LHCN-M2 (cell line): ENCODE data around the gene PRR15. TPM values are rescaled to one million over a fixed set of nuclear protein-coding genes. Genes with fewer than 3 reads are reported as not detected.
"Not testable (repeated sequence)": the region's sequence is repeated elsewhere in the genome, so short reads cannot be mapped to it uniquely, and the experiment has no call there.

ENCODE experiments used
- DNase-seq: peaks from one replicate; pipeline ENCODE4 v3.0.0-alpha.2; 2012; ENCODE audit warnings: low read depth
- polyA plus RNA-seq: library from polyadenylated mRNA; unstranded; fragments of >200 nt; gene quantifications from one replicate; pipeline ENCODE4 v1.2.1, GENCODE V29; 2012; ENCODE audit warnings: missing spikeins
- total RNA-seq: library from RNA; depleted of rRNA; stranded (reverse); fragments of >200 nt; gene quantifications from 2 replicates; pipeline ENCODE4 v1.2.3, GENCODE V29; 2014; rRNA removed

The PRR15 gene, protein sequence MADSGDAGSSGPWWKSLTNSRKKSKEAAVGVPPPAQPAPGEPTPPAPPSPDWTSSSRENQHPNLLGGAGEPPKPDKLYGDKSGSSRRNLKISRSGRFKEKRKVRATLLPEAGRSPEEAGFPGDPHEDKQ
- not detected in 2 replicates for total RNA-seq
- 0.17 TPM for polyA plus RNA-seq

- DNase-seq, result no peak
Measured at GRCh38 chr7:29563590-29564495, at the start of gene PRR15. PRR15 (plus strand) TSS chr7:29563835; CDS start chr7:29566330, 2,495 bp downstream.

GRCh38 chr7:29516491-29516890 is 47.1 kb upstream of the PRR15 start:
- no peak for DNase-seq

- DNase-seq, result no peak
Measured at GRCh38 chr7:29518616-29519015, 45.0 kb upstream of the PRR15 start.

DNA sequence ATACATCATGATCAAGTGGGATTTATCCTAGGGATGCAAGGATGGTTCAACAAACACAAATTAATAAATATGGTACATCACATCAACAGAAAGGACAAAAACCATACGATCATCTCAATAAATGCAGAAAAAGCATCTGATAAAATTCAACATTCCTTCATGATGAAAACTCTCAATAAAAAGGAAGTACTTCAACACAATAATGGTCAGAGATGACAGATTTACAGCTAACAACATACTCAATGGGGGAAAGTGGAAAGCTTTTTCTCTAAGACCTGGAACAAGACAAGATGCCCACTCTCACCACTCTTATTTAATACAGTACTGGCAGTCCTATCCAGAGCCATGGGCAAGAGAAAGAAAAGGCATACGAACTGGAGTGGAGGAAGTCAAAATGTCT is 39.9 kb upstream of the PRR15 start:
- DNase-seq, result no peak

DNA sequence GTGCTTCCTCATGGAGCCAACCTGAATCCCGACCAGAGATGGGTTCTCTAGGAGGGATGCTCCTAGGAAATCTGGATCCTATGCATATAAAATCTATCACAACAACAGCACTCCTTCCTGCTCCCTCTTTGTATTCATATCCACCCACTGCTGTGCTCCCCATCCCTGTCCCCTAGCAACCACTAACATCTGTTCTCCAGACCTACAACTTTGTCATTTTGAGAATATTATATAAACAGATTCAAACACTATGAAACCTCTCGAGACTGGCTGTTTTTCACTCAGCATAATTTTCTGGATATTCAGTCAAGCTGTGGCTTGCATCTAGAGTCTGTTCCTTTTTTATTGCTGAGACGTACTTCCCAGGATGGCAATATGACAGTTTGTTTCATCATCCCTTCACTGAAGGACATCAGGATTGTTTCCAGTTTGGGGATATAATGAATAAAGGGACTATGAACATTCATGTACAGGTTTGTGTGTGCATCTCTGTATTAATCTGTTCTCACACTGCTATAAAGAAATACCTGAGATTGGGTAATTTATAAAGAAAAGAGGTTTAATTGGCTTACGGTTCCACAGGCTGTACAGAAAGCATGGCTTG is 36.0 kb upstream of the PRR15 start:
- DNase-seq, result no peak

- DNase-seq, result not testable (repeated sequence)
Measured at GRCh38 chr7:29528526-29528925, 35.1 kb upstream of the PRR15 start.

DNA sequence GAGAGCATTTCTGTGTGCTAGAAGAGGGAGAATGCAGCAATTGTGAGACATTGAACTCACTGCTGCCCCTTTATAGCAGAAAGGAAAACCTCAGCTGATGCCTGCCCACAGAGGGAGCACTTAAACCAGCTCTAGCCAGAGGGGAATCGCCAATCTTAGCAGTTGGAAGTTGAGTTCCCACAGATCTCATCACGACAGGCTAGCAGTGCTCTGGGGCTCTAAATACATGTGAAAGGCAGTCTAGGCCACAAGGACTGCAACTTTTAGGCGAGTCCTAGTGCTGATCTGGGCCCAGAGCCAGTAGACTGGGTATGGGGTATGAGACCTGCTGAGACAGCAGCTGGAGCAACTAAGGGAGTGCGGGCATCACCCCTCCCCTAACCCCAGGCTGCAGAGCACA is 25.2 kb upstream of the PRR15 start:
- DNase-seq, result no peak

DNA sequence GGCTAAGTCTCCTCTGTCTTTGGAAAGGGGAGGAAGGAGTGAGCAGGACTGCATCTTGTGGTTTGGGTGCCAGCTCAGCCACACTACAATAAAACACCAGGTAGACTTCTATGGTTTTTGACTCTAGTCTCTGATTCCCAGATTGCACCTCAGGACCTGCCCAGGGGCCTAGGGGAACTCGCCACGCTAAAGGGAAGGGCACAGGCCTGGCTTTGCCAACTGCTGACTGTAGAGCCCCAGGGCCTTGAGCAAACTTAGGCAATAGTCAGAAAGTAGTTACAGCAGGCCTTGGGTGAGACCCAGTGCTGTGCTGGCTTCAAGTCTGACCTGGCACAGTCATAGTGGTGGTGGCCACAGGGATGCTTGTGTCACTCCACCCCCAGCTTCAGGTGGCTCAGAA is 24.2 kb upstream of the PRR15 start:
- DNase-seq, result no peak

- DNase-seq, result no peak
Measured at GRCh38 chr7:29547421-29547820, 16.2 kb upstream of the PRR15 start.

- no peak for DNase-seq
Measured at GRCh38 chr7:29548823-29549222, 14.8 kb upstream of the PRR15 start.

DNA sequence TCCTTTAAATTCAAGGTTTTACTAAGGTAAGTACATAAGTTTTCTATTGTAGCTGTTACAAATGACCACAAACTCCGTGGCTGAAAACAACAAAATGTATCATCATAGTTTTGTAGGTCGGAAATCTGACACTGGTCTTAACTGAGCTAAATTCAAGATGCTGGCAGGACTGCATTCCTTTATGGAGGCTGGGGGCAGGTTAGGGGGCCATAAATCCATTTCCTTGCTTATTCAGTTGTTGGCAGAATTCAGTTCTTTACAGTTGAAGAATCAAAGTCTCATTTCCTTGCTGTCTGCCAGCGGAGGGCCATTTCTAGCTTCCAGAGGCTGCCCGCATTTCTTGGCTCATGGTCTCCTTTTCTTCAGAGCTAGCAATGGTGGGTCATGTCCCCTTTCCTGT is 11.2 kb upstream of the PRR15 start:
- DNase-seq, result no peak

DNA sequence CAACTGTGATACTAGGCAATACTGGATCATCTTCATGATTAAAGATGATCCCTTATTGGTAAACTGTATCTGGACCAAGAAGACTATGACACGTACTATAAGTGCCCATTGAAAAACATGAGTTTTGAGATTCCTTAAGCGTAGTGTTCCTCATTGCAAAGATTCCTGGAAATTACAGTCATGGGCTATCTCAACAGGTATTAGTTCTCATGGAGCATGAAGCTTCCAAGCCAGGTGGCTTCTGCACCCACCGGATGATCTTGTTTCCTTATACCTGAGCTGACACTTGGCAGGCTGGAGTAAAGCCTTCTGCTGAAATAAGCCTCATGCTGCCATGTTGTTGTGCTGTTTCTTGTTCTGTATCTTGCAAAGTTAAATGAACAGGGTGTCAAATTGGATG is 8.6 kb upstream of the PRR15 start:
- DNase-seq, result no peak

DNA sequence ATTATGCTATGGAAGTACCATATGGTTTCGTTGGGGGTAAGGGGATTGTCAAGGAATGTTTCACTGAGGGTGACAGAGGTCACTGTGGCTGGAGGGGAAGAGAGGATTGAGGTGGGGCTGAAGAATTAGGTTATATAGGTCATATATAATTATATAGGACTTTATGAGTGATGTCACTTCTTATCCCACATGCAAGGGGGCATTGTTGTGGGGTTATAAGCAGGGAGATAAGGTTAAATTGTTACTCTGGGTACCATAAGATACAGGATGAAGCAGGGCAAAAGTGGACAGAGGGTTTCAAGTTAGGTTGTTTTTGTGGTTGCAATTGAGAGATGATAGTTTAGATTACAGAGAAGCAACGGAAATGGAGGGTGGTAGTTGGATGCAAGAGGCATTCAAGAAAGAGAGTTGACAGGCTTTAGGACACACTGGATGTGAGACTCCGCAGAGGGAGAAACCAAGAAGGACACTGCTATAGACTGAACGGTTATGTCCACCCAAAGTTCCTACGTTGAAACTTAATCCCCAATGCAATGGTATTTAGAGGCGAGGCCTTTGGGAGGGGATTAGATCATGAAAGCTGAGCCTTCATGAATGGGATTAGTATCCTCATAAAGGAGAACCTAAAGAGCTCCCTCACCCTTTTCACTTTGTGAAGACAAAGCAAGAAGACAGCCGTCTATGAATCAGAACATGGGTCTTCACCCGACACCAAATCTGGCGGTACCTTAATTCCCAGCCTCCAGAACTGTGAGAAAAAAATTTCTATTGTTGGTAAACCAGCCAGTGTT is 7.0 kb upstream of the PRR15 start:
- DNase-seq, result no peak

DNA sequence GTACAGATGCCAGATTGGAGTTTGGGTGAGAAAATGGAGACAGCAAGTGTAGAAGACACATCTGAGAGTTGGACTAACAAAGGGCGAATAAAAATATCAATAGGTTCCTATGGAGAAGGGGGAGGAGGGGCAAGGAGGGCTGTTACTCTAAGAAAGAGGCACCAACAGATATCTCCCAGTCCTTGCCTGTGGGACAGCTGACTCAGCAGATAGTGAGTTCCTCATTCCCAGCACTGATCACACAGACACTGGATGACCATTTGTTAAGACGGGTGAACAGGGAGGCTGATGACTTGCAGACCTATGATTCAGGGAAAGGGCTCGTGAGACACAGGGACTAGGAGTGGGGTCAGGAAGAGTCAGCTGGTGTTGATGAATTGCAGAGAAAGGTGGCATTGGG is 5.7 kb upstream of the PRR15 start:
- peak; percentile 16 for DNase-seq

- no peak for DNase-seq
Measured at GRCh38 chr7:29561271-29561670, 2.4 kb upstream of the PRR15 start.

GRCh38 chr7:29562307-29562706 is 1.3 kb upstream of the PRR15 start:
- no peak for DNase-seq

DNA sequence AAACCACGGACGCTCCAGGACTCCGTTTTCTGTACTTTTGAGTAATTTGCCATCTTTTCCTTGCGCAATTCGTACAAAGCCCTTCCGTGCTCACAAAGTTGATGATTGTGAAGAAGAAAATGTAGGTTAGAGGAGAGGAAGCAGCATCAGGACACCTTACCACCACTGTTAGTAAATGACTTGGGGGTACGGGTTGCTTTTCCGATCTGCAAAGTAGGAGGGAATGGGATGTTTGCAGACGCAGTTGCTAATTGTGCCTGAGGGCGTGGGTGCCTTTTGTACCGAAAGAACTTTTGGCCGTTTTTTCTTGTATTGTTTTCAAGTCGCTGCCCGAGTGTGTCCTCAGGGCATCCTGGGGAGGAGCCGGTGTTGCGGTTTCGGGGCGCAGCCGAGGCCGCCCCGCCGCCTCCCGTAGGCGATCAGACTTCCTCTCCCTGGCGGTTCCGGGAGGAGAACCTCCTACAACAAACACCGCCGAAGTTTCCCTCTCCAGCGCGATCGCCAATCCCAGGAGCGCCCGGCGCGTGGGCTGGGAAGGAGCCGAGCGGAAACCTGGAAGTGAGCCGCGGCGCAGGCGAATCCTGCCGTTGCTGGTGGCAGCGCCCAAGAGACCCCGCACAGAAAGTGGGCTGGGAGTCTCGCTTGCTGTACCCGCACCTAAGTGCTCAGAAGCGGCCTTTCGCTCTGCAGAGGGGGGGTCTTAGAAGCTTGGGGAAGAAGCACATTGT is 1.0 kb downstream of the PRR15 start:
- peak; percentile 41 for DNase-seq

DNA sequence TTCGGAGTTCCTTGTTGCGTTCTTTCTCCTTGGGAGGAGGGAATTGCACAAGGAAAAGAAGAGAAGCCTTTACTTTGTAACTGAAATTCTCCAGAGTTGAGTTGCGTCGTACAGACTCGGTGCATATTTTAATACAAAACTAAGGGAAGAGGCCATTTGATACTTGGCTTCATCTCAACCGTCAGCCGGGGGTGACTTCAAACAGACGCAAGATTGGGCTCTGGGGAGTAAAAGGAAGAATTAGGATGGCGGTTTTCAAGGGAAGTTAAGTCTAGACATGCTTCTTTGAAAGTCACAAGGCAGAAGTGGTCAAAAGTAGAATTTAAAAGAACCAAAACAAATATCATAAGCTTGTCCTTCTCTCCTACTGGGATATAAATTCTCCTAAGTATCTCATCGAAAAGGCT is 1.6 kb downstream of the PRR15 start:
- DNase-seq, result no peak

DNA sequence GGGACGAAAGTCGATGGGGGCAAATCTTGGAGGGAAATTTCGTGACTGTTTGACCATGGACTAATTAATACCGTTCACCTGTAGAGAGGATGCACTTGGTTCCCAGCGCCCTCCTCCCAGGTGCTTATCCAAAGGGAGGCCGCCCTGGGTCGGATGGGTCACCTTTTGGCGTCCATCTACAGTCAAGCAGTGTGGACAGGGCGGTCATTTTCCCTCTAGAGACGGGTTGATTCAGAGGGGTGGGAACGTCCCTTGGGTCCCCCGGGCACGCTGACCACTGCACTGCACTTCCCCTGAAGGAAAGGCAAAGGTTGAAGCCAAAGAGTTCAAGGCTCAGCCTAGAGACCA is 2.0 kb downstream of the PRR15 start:
- DNase-seq, result no peak

DNA sequence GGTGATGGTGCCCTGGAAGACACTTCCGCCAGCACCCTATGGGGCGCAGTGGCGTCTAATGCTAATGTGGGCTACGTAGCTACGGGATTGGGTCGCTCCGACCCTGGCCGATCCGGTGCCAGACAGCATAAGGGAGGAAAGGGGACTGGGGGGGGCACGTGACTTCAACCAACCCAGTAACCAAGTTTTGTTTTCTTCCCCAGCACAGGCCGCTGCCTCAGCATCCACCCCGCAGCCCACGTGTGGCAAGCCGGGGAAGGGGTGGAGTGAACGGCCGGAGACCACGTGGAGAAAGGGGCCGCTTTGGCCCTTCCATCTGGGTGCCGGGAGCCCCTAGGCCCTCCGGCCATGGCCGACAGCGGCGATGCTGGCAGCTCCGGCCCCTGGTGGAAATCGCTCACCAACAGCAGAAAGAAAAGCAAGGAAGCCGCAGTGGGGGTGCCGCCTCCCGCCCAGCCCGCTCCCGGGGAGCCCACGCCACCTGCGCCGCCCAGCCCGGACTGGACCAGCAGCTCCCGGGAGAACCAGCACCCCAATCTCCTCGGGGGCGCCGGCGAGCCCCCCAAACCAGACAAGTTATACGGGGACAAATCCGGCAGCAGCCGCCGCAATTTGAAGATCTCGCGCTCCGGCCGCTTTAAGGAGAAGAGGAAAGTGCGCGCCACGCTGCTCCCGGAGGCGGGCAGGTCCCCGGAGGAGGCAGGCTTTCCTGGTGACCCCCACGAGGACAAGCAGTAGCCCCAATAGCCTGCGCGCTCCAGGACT is 2.5 kb downstream of the PRR15 start:
- DNase-seq, result no peak

GRCh38 chr7:29567174-29567573 is 3.5 kb downstream of the PRR15 start:
- DNase-seq, result no peak
